Fibroblast of skin of scalp (primary cell): ENCODE data around the gene DAZAP2. TPM values are rescaled to one million over a fixed set of nuclear protein-coding genes. Genes with fewer than 3 reads are reported as not detected.

Source experiments
- DNase-seq: peaks from one replicate; pipeline ENCODE4 v3.0.0-alpha.2; 2013
- polyA plus RNA-seq, 2 experiments: library from polyadenylated mRNA; unstranded; fragments of 120-200 nt; gene quantifications; one replicate each; pipeline ENCODE4 v1.2.1, GENCODE V29; 2013; ENCODE audit not compliant: insufficient read length in 2 of 2

DAZAP2 gene, protein sequence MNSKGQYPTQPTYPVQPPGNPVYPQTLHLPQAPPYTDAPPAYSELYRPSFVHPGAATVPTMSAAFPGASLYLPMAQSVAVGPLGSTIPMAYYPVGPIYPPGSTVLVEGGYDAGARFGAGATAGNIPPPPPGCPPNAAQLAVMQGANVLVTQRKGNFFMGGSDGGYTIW
- 105 TPM for polyA plus RNA-seq (2013, experiment 1 of 2; ENCODE audit: insufficient read length)
- 111 TPM for polyA plus RNA-seq (2013, experiment 2 of 2; ENCODE audit: insufficient read length)

DNA sequence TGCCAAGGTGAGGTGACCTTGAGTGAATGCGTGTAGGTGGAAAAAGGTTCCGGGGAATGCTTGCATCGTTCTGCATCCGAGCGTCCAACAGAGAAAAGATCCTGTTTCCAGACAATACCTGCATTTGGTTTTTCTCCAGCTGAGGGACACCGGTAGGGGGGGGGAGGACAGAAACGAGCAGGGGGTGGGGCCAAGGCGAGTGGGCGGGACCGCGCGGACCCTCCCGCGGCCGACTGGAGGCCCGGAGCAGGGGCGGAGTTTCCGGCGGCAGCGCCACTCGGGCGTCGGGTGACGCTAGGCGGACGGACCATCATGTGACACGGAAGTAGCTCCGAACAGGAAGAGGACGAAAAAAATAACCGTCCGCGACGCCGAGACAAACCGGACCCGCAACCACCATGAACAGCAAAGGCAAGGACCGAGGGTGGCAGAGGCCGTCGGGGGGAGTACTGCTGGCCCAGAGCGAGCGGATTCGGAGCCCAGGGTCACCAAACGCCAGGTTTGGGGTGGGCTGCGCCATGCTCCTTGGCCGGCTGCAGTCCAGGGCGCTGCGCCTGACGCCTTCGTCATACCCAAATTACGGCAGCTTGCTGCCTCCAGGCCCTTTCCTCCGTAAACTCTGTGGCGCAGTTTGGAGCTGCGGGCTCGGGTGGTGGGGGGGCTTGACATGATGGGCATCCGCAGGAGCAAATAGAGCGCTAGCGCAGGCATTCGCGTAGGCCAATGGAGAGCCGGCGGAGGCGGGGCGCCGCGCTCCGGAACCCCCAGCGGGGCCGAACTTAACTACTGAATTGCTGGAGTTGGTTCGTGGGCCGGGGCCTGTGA lies at the start of gene DAZAP2:
Gene DAZAP2 (plus strand): TSS at position 317 of the 825 bp plus-strand sequence. CDS start 82 bp downstream, at position 399.
- peak; percentile 95 for DNase-seq

DNA sequence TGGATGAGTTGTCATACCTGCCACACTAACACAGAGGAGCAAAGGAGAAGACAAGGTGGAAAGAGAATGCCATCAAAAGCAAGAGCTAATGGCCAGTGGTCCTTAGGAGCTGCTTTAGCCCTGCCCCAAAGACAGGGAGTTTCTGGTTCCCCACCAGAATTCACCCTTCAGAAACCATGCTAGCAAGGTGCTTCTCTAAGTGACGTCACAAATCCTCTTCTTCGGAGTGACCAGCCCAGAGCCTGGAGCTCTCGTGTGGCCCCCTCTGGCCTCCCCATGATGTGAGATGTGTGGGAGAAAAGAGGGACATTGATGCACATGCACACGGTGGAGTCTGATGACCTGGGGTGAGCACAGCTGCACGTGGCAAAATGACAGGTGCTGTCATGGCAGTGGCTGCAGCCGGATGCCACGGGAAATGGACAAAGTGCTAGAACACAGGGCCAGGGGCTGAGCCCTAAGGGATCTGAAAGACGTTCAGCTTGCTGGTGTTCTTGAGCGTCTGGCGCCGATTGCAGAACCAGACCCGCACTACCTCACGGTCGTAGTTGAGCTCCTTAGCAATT lies 48.8 kb upstream of the DAZAP2 start:
- DNase-seq = no peak

DNA sequence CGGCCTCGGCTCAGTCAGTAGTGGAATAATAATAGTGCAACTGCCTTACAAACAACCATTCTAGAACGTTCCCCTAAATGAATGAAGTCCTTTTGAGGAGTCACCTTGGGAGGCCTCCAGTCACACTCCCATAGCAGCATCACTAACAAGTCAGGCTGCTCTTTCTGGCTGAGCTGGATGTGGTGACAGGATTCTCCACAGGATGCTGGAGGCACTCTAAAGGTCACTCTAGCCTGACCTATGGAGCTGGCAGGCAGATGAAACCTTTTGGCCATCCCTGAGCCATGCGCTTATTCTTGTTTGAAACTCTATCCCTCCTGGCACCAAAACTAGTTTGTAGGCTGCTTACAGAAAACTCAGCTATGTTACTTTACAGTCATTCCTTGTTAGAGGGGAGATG lies 47.8 kb upstream of the DAZAP2 start:
- DNase-seq = no peak

DNA sequence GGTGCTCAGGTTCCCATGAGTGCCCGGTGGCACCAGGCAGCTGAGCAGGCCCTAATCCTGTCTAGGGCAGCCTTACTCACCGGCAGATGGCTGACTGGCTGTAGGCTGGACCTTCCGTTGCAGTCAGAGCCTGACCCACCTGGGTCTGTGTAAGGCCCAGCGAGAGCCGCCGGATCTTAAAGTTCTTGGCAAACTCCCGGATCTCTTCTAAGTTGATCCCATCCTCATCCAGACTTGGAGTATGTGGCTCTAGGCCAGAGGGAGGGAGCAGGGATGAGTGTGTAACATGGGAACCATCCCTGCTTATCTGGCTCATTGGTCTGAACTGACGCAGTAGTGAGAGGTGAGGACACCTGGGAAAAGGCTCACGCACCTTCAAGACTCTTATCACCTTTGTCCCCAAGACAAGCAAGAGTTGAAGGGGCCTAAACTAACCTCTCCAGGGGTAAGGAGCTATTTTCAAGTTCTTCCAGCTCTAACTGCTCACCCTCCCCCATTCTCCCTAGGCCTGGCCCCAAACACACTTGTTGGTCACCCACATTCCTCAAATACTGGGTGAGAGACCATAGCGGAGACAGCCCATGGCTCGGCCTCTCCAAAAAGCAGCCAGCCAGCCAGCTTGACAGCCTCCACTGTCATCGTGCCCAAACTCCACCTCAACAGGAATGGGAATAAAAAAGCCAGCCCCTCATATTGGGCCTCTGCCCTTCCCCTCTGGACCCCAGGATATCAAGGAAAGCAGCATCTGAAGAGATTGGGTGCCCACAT lies 46.9 kb upstream of the DAZAP2 start:
- DNase-seq = no peak

DNA sequence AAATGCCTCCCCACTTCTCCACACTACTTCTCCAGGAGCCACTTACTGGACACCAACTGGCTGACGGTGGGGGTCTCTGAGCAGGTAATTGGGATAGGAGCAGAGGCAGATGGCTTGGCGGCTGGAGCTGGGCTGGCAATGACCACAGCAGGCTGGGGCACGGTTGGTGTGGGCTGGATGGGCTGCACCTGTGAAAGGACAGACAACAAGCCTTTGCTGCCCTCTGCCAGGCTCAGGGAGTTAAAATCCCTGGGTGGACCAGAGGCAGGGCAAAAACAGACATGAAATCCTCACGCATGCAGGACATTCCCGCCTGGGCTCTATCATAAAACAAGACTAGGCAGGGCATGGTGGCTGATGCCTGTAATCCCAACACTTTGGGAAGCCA lies 46.3 kb upstream of the DAZAP2 start:
- no peak for DNase-seq

DNA sequence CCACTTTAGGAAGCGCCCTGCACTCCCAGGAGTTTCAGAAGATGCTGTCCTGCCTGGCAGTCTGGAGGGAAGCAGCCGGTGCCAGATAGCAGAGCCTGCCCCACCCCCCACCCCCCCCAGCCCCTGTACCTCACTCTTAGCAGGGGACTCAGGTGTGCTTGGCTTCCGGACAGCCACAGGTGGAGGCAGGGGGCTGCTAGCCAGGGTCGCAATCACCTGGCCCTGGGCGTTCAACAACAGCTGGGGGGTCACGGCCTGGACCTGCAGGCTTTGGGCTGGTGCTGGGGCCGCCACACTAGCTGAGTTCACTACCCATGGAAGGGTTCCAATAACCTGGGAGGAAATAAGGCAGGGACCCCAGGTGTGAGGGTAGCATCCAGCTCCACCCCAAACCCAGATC lies 42.8 kb upstream of the DAZAP2 start:
- no peak for DNase-seq

DNA sequence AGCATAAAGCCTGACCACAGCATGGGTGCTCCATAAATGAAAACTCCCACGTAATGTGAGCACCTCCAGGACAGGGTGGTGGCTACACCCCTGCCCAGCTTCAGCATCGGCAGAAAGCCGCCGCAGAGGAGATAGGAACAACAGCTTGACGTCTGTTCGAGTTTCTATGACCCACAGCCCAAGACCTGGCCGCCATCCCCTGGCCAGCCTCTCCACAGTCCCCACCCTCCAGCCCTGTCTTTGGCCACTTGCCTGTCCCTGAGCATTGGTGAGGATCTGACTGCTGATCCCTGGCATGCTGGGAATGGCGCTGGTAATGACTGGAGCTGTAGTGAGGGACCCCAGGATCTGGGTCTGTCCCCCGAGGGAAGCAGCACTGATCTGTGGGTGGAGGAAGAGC lies 42.1 kb upstream of the DAZAP2 start:
- no peak for DNase-seq

DNA sequence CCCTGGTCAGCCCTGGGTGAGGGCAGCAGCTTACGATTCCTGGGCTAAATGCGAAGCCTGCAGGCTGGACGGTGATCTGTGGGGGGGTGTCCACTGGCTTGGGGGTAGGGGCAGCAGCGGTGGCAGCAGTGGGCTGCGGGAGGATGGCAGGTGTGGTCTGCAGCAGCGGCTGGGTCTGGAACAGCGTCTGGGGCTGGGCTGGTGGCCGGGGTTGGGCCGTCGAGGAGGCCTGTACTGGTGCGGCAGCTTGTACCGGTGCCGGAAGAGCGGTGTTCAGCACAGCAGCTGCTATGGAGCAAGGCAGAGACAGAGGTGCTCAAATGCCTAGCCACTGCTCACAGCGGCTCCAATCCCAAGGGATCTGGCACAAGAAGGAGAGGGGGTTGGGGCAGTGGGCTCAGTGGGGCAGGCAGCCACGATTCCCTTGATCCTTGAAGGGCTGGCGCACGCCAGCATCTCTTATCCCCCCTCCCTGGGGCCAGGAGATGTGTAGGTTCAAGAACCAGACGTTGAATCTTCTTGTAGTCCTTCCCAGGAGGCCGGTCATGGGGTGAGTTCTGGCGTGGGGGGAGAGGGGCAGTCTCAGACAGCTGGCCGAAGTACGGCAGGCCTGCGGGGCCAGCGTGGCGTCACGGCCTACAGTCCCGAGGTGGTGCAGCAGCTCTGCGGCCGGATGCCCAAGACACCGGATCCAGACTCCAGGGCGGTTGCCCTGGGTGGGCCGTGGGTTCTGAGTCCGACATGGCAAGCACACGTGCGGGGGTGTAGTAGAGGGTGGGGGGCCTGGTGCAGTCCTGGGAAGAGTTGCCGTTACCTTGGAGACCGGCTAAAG lies 40.7 kb upstream of the DAZAP2 start:
- DNase-seq = no peak

DNA sequence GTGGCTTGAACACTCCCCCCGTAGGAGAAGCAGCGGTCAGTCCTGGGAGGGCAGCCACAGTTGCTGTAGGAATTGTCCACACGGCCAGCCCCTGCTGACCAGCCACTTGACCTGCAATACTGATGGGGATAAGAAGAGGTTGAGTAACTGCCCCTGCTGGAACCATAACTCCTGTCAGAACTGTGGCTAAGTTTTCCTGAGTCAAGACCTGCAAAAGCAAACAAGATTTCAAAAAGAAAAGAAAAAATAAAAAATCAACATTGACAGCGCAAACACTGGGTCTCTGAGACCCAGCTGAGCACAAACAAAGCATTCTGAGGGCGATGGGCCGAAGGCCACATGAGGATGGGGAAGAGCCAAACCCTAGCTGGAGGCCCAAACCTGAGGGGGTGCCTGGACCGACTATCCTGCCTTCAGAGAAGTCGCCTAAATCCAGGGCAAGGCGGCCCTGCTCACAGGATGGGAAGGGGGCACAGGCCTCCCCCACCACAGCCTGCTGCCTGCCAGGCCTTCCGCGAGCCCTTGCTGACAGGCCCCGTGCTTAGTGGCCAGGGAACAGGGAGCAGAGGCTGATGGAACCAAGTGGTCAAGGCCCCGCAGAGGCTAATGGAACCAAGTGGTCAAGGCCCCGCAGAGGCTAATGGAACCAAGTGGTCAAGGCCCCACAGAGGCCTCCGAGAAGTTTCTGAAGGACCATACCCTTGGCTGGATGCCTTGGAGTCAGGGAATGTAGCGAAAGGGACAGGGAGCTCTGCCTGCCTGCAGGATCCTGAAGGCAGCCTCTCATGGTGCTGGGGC lies 39.9 kb upstream of the DAZAP2 start:
- DNase-seq = no peak

DNA sequence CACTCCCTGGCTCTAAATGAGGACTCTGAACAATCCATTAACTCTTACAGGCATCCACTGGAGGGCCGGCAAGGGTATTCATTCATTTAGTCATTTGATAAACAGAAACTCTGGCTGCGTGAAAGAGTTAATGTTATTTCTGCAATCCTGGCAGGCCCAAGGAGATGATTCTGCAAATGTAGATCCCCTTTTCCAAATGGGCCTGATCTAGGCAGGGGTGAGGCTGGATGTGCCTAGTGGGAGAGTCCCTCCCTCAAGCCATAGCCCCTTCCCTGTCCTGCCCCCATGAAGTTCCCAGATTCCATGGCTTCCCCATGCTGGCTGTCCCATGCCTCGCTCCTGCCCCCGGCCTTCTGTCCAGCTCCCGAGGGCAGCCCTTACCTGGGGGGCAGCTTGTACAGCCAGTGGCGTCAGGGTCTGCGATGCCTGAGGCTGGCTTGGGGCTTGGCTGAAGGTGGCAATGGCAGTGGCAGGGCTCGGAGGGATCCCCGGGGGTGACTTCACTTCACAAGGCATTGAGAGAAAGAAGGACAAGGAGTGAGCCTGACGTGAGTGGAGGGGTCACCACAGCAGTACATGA lies 39.2 kb upstream of the DAZAP2 start:
- no peak for DNase-seq

DNA sequence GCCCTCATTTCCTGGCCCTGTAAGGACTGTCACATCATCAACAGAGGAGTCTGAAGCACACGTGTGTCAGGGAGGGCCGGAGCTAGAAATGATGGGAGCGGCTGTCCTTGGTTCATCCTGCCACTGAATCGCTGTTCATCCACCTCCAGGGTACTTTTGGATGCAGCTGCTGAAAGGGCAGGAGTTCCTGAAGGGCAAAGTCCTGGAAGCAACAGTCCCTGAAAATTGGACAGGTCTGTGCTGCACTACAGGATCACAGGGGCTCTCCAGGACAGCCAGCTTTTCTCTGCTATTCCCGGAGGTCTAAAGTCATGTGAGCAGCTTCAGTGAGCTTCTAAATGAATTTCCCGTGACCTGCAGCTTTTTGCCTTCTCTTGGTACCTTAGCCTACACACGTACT lies 38.5 kb upstream of the DAZAP2 start:
- DNase-seq = no peak

DNA sequence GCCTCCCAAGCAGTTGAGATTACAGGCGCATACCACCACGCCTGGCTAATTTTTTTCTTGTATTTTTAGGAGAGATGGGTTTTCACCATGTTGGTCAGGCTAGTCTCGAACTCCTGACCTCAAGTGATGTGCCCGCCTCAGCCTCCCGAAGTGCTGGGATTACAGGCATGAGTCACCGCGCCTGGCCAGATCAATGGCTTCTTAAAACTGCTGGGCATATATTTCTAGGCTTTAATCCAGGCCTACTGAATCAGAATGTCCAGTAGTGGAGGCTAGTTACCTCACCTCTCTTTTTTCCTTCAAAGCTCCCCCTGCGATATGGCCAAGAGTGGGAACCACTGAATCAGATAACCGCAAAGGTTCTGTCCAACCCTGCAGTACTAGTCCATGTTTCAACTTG lies 37.8 kb upstream of the DAZAP2 start:
- no peak for DNase-seq

DNA sequence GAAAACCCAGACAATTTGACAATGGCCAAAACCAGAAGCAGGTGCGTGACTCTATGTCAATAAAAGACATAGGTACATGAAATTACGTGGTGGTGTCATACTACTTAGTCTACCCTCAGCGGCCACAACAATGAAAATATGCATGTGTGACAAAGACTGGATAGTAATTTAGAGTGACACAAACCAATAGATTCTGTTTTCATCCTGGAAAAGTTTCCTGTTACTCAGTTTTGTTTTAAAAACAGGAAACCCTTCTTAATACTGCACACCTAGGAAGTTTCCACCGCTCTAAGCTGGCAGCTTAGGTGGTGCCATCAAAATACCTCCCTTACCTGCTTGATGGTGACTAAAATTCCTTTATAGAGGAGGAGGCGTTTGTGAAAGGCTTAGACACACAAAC lies 35.9 kb upstream of the DAZAP2 start:
- DNase-seq = no peak

DNA sequence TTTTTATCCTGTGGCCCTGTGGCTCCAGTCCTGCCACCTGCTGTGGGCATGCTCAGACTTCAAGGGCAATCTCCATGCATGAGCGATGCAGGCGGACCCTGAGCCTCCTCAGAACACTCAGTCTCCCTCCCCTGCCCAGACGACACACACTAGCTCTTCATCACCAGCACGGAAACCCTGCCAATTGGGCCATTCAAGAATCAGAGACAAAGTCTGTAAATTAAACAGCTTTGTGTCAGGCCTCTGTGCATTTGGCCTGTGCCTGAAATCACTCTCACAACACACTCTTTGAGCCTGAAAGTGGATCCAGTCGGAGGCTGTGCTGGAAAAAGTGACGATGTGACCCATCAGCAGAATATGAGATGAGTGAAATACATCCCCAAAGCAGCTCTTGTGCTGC lies 33.3 kb upstream of the DAZAP2 start:
- no peak for DNase-seq

DNA sequence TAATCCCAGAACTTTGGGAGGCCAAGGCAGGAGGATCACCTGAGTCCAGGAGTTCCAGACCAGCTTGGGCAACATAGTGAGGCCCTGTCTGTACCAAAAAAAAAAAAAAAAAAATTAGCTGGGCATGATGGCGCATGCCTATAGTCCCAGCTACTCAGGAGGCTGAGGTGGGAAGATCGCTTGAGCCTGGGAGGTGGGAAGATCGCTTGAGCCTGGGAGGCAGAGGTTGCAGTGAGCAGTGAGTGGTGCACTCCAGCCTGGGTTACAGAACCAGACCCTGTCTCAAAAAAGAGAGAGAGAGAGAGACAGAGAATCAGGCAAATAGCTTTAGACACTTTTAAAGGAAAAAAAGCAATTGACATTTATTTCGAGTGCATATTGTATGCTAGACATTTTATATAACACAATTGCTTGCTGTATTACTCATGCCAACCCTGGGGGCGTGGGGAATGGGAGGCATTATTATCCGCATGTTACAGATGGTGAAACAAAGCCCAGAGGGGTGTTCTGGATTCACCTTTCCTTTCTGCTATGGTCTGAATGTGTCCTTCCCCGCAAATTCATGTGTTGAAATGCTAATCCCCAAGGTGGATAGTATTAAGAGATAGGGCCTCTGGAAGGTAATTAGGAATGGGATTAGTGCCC lies 30.5 kb upstream of the DAZAP2 start:
- no peak for DNase-seq

DNA sequence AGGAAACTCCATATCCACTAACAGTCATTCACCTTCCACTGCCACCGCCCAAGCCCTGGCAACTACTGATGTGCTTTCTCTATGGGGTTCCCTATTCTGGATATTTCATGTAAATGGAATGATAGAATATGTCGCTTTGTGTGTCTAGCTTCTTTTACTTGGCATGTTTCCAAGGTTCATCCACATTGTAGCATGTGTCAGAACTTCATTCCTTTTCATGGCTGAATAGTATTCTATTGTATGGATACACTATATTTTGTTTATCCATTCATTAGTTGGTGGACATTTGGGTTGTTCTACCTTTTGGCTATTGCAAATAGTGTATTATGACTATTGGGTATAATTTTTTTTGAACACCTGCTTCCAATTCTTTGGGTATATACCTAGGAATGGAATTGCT lies 29.4 kb upstream of the DAZAP2 start:
- no peak for DNase-seq

DNA sequence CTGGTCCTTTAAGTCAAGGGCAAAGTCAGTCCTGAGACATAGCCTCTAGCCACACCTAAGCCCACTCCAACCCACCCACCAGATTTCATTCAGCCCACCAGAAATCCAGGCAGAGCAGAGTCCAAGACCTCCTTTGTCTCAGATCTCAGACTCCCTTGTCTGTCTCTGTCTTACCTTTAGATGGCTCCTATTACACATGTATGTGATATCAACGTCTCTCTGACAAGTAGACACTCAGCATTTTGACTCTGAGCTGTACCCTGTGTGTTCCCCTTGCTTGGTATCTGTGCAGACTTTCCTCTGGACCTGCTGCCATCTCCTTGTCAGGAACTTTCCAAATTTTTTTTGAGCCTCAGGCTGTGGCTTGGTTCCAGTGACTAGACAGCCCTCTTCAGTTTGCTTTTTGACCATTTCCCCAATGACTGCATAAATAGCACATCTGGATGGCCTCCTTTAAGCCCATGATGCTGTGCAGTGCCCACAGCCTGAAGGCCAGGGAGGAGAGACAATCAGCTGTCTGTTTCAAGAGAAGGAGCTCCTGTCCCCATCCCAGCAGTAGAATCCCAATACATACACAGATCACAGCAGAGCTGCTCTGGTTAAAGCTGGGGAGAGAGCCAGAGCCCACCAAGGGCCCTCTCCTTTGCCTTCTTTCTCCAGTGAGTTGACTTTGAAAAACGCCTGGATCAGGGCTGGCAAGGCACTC lies 27.8 kb upstream of the DAZAP2 start:
- DNase-seq = no peak

DNA sequence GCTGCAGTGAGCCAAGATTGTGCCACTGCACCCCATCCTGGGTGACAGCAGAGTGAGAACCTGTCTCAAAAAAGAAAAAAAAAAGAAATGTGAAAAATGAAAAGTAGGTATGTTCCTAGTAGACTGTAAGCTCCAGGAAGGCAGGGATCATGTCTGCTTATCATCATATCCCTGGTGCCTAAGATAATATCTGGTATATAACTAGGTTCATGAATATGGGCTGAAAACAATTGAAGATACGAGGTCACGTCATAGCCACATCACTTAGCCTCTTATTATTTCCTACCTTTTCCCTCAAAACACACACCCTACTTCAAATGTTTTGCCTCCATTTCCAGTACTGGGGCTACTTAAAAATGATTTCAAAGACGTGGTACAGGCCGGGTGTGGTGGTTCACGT lies 23.7 kb upstream of the DAZAP2 start:
- no peak for DNase-seq

DNA sequence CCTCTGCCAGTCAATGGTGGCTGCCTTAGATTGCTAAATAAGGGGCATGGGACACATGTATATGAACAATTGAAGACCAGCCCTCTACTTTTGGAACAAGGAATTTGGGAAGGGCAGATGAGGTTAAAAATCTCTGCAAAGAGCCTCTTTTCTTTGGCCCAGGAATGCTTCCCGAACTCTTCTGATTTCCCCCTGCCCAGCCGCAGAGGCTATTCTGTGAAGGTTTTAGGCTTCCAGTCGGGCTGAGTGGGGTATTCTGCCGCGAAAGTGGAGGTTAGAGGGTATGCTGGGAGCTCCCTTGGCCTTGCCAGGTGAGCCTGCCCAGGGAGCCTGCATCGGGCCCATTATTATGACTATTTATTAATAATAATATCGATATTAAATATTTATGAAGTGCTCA lies 22.0 kb upstream of the DAZAP2 start:
- DNase-seq = no peak
